ENCODE results near the gene GALNT3. TPM values are rescaled to one million over a fixed set of nuclear protein-coding genes. Genes with fewer than 3 reads are reported as not detected.
A peak's percentile ranks its signal among the peaks of the same experiment; 100 is the strongest.

GALNT3 gene
- polyA plus RNA-seq, 6 donors from 2014 or later = 2.7 to 7.0 (median 5.2) TPM

DNA sequence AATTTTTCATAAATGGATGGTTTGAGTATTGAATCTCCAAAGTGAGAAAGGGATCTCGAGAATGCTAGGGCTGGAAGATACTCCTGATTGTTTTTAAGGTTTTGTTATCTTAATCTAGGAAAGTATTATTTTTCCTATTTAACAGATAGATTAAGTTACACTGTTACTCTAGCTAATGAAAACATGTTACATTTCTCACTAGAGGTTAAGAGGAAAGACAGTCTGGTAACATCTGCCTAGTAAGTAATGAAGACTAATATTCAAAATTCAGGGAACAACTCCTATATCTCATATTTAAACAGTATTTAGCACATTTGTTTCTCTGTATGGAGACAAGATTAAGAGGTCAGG lies 2.0 kb downstream of the GALNT3 start:
- Mint-ChIP-seq H3K9me3 (no peaks in the 10 kb centered on the region), H3K36me3 (peaks cover 0 to 3% of the 10 kb centered on the region in 2 donors), H3K27ac (peak overlapping the region in 2 of 6 donors; percentile 24 to 98), H3K27me3 (no peaks in the 10 kb centered on the region), H3K4me1 (peaks cover 45 to 56% (median 51%) of the 10 kb centered on the region in 3 donors), H3K4me3 (peak overlapping the region in 7 of 8 donors; percentile 30 to 98 (median 83))
- ATAC-seq (ENCODE audit: low read depth in 2 of 2) = no peak
- no peak for DNase-seq

DNA sequence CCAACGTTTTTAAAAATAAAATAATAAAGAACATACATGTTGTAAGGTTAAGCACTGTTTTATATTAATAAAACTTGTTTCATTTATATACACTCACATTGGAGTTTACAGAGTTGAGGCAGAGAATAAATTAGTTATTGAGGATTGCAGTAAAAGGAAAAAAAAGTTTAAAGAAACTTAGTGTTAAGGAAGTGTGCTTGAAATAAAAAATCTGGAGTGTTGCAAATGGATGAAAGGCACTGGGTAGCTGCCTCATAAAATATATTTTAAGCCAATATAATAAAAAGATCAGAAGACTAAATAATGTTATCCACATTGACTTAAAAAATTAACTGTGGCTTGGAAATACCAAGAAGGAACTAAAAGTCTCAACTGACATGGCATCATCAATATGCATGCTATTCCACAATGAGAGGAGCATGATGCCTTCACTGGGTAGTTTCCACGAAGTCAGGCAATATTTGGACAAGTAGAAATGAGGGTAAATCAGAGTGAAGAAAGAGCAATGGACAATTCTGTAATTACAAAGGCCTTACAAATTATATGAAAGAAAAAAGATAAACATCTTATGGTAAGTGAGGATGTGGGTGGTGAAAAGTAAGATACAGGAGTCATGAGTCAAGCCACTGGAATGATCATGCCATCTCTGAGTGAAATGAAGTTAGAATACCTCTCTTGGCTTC lies 2.5 kb downstream of the GALNT3 start:
- Mint-ChIP-seq H3K27me3 (no peaks in the 10 kb centered on the region), H3K4me3 (peak overlapping the region in 5 of 8 donors; percentile 8 to 91 (median 22)), H3K9me3 (no peaks in the 10 kb centered on the region), H3K36me3 (peaks cover 0 to 3% of the 10 kb centered on the region in 2 donors), H3K4me1 (peaks cover 44 to 51% (median 49%) of the 10 kb centered on the region in 3 donors), H3K27ac (peak overlapping the region in 2 of 6 donors; percentile 38 to 98)
- no peak for ATAC-seq (ENCODE audit: low read depth in 2 of 2)
- DNase-seq = no peak

DNA sequence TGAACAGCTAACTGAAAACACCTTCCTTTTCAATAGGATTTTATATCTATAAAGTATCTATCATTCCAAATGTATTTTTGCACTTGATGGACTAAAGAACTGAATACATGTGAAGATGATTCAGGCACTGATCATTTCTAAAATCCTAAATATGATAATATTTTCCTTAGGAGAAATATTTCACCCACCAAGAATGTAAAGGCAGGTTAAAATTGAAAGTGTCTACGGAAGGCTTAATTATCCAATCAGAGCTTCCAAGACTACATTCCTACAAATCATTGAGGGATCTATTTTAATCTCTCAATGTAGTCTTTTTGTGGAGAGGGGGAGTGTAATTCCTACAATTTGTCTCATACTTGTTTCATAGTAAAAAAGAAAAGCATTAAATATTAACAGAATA lies 3.6 kb downstream of the GALNT3 start:
- DNase-seq (no peak), ATAC-seq (ENCODE audit: low read depth in 2 of 2) (no peak)
- Mint-ChIP-seq H3K9me3 (no peaks in the 10 kb centered on the region), H3K27ac (no peak overlapping the region), H3K27me3 (no peaks in the 10 kb centered on the region), H3K36me3 (peaks cover 0 to 7% of the 10 kb centered on the region in 2 donors), H3K4me1 (peaks cover 43 to 47% (median 43%) of the 10 kb centered on the region in 3 donors), H3K4me3 (peak overlapping the region in 1 of 8 donors; percentile 91)

DNA sequence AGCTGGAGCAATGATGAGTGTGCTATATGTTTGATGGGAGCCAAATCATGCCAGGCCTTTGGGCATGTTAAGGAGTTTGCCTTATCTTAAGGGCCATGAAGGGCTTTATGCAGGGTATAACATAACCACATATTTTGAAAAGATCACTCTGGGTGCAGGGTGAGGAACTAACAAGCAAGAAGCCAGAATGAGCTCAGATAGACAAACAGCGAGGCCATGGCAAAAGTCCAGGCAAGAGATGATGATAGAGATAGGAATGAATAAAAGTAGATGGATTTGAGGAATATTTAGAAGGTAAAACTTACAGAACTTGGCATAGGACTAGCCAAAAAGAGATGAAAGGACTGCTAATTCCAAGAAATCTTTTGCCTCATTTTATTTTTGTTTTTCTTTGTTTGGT lies 6.7 kb downstream of the GALNT3 start:
- no peaks in the 10 kb centered on the region for H3K9me3 Mint-ChIP-seq
- peak overlapping the region in 2 of 6 donors; percentile 34 to 57 for H3K27ac Mint-ChIP-seq
- DNase-seq (no peak), ATAC-seq (ENCODE audit: low read depth in 2 of 2) (no peak)
- H3K36me3 Mint-ChIP-seq = peaks cover 12 to 20% of the 10 kb centered on the region in 2 donors
- H3K4me3 Mint-ChIP-seq = peak overlapping the region in 1 of 8 donors; percentile 37
- H3K4me1 Mint-ChIP-seq = peaks cover 25 to 34% (median 28%) of the 10 kb centered on the region in 3 donors
- no peaks in the 10 kb centered on the region for H3K27me3 Mint-ChIP-seq

DNA sequence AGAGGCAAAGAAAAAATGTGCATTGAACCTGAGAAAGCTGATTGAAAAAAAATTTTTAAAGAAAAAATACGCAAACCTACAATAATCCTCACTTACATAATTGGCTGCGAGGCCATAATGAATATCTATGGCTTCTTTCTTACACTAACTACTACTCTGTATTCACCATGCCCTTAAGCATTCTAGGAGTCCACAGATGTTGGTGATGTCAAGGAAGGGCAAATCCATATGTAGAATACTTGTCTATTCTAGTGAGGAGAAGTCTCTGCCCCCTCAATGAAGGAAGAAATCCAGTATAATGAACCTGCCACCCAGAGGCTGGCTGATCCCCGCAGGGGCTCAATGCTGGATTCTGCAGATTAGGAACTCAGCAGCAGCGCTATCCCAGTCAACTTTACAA lies 14.3 kb downstream of the GALNT3 start:
- no peak for ATAC-seq (ENCODE audit: low read depth in 2 of 2)
- Mint-ChIP-seq H3K4me1 (peaks cover 17 to 26% (median 19%) of the 10 kb centered on the region in 3 donors), H3K36me3 (peaks cover 31 to 43% of the 10 kb centered on the region in 2 donors)

DNA sequence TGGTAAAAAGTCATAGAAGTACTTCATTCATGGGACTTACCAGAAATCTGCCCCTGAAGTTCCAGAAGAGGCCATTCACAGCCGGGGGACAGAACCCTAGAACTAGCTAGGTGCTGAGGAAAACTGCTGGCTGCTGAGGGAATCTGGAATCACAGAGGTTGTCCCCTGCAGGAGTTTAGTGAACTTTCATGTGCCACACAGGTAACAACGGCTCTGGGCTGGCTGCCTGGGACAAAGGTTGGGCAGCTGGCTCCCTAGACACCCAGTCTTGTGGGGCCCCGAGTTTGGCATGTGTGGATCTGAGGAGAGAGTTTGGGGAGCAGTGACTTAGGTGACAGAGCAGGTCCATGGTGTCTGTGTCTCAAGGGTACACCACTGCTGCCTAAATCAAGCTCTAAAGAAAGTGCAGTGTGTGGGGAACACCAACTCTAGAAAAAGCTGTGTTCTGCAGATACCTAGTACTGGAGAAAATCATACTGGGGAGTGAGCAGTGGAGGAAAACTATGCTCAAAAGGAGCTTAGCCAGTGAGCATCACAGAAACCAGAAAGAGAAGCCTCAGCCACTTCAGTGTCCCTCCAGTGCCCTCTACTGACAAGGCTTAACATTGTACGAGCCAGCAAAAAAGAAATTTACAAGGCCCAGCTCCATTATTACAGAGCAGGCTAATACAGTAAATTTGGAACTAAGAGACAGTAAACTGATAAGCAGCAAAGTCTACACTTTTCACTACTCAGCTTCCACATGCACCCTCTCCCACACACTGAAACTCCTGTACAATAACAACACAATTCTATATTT lies 15.2 kb downstream of the GALNT3 start:
- H3K4me1 Mint-ChIP-seq = peaks cover 19 to 32% (median 23%) of the 10 kb centered on the region in 3 donors
- peaks cover 3 to 17% (median 6%) of the 10 kb centered on the region in 7 donors for H3K9me3 Mint-ChIP-seq
- ATAC-seq (ENCODE audit: low read depth in 2 of 2) (no peak), DNase-seq (no peak)
- H3K27ac Mint-ChIP-seq = peak overlapping the region in 5 of 6 donors; percentile 3 to 82 (median 24)
- H3K4me3 Mint-ChIP-seq = peak overlapping the region in 1 of 8 donors; percentile 6
- peaks cover 30 to 43% of the 10 kb centered on the region in 2 donors for H3K36me3 Mint-ChIP-seq
- no peaks in the 10 kb centered on the region for H3K27me3 Mint-ChIP-seq

More for the DNA sequence above, 14.3 kb downstream of the GALNT3 start:
- DNase-seq = no peak
- peaks cover 3 to 14% (median 6%) of the 10 kb centered on the region in 7 donors for H3K9me3 Mint-ChIP-seq
- H3K27ac Mint-ChIP-seq = no peak overlapping the region
- H3K27me3 Mint-ChIP-seq = no peaks in the 10 kb centered on the region
- no peak overlapping the region for H3K4me3 Mint-ChIP-seq

DNA sequence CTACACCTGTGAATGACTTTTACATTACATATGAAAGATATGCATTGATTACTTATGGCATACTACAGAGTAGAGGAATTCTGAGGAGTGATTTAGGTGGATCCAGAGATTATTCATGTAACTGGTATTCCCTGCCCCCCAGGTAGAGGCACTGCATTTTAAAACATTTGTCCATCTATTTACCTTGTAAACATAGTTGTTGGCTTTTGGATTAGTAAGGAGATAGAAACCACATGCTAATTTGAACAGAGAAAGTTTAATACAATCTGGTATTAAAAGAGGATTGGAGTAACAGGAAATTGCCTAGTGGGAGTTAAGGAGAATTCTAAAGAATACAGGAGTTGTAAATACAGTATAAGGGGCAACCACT lies 15.9 kb downstream of the GALNT3 start:
- H3K9me3 Mint-ChIP-seq = peaks cover 3 to 24% (median 11%) of the 10 kb centered on the region in 7 donors
- H3K4me1 Mint-ChIP-seq = peaks cover 25 to 38% (median 30%) of the 10 kb centered on the region in 3 donors
- no peaks in the 10 kb centered on the region for H3K27me3 Mint-ChIP-seq

DNA sequence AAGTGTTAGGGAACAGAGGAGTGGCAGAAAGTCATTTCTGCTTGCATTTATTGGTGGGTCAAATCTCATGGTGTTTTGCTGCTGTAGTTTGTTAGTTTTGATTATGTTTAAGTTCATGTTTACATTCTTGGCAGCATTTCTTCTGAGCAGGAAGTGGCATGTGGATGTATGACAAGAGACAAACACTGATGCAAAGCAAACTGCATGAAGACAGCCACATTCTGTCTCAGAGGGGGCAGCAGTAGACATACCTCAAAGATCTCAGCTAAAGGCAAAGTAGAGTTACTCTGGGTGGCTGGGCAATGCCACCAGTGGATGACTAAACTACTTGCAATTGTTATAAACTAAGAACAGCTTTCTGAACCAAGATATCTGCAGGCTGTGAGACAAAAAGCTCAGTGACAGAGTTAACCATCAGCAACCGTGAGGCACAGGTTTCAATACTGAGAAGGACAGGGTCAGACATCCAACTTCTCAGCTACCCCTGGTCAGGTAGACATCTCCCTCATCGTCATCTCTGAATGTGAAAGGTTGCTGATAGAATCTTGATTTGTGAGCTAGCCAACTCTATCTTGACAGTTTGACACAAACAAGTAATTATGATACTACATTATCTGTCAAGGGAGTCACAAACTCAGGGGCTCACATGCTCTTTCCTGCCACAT lies 16.4 kb downstream of the GALNT3 start:
- DNase-seq = no peak
- Mint-ChIP-seq H3K36me3 (peaks cover 37 to 55% of the 10 kb centered on the region in 2 donors), H3K4me1 (peaks cover 26 to 42% (median 35%) of the 10 kb centered on the region in 3 donors), H3K9me3 (peaks cover 7 to 29% (median 14%) of the 10 kb centered on the region in 7 donors), H3K27ac (peak overlapping the region in 4 of 6 donors; percentile 10 to 79 (median 76)), H3K4me3 (no peak overlapping the region), H3K27me3 (no peaks in the 10 kb centered on the region)
- ATAC-seq (ENCODE audit: low read depth in 2 of 2) = peak; percentile 35 to 56

More for the DNA sequence above, 15.9 kb downstream of the GALNT3 start:
- ATAC-seq (ENCODE audit: low read depth in 2 of 2) (no peak), DNase-seq (no peak)
- Mint-ChIP-seq H3K27ac (peak overlapping the region in 4 of 6 donors; percentile 6 to 78 (median 19)), H3K36me3 (peaks cover 32 to 50% of the 10 kb centered on the region in 2 donors), H3K4me3 (peak overlapping the region in 1 of 8 donors; percentile 0)

DNA sequence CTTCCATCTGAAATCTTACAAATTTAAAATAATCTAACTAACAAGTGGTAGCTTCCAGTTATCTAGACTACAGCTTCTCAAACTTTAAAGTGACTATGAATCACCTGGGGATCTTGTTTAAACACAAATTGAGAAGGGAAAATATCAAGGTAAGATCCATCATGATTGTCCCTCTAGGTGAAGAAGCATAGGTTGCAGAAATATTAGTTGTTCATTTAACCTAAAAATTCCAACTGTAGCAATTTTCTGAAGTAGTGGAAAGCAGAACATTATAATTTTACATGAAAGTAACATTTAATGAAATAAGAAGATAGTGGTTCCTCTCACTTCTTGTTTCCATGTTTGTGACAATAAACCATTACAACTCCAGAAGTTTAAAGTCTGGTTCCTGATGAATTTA lies 17.3 kb downstream of the GALNT3 start:
- H3K4me3 Mint-ChIP-seq = no peak overlapping the region
- H3K36me3 Mint-ChIP-seq = peaks cover 43 to 52% of the 10 kb centered on the region in 2 donors
- ATAC-seq (ENCODE audit: low read depth in 2 of 2) = no peak
- peak overlapping the region in 2 of 6 donors; percentile 10 to 48 for H3K27ac Mint-ChIP-seq
- no peaks in the 10 kb centered on the region for H3K27me3 Mint-ChIP-seq
- peaks cover 26 to 43% (median 37%) of the 10 kb centered on the region in 3 donors for H3K4me1 Mint-ChIP-seq
- no peak for DNase-seq
- peaks cover 7 to 34% (median 16%) of the 10 kb centered on the region in 7 donors for H3K9me3 Mint-ChIP-seq

DNA sequence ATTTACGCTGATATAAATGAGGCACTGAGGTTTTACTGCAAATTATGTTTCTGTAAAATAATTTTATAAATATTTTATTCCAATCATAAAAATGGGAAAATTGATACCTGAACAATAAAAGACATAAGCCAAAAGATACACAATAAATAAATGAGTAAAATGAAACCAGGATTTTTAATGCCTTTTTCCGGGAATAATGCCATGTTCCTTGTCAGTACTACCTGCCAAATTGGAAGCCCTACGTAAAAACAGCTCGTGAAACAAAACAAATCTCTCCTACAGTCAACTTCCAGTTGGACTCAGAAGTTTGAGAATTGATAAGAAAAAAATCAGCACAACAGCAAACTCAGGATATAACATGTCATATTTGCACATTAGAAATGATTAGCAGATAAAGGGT lies 18.0 kb downstream of the GALNT3 start:
- no peaks in the 10 kb centered on the region for H3K27me3 Mint-ChIP-seq
- DNase-seq (no peak), ATAC-seq (ENCODE audit: low read depth in 2 of 2) (no peak)
- peaks cover 7 to 34% (median 16%) of the 10 kb centered on the region in 7 donors for H3K9me3 Mint-ChIP-seq
- peaks cover 26 to 41% (median 37%) of the 10 kb centered on the region in 3 donors for H3K4me1 Mint-ChIP-seq
- no peak overlapping the region for H3K4me3 Mint-ChIP-seq
- peak overlapping the region in 2 of 6 donors; percentile 4 to 23 for H3K27ac Mint-ChIP-seq
- H3K36me3 Mint-ChIP-seq = peaks cover 43 to 49% of the 10 kb centered on the region in 2 donors

DNA sequence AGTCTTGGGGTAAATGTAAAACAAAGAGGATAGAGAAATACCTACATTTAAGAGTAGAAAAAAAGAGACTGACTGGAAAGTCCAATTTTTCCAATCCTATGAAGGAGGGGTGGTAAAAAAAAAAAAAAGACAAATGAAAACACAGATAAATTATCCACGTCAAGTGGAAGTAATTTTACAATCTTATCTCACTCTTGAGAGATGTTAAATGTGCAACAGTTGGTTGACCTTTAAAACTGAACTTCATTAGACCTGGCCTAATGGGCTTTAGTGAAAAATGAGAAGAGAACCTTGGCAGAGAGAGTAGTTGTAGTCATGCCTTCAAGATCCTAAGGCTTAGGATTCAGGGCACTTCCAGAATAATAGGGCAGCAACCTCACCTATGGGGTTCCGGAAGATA lies 20.4 kb downstream of the GALNT3 start:
- no peaks in the 10 kb centered on the region for H3K27me3 Mint-ChIP-seq
- DNase-seq (no peak), ATAC-seq (ENCODE audit: low read depth in 2 of 2) (no peak)
- H3K27ac Mint-ChIP-seq = peak overlapping the region in 2 of 6 donors; percentile 16 to 29
- H3K36me3 Mint-ChIP-seq = peaks cover 25 to 30% of the 10 kb centered on the region in 2 donors
- no peak overlapping the region for H3K4me3 Mint-ChIP-seq
- peaks cover 3 to 21% (median 8%) of the 10 kb centered on the region in 7 donors for H3K9me3 Mint-ChIP-seq
- H3K4me1 Mint-ChIP-seq = peaks cover 22 to 37% (median 36%) of the 10 kb centered on the region in 3 donors

DNA sequence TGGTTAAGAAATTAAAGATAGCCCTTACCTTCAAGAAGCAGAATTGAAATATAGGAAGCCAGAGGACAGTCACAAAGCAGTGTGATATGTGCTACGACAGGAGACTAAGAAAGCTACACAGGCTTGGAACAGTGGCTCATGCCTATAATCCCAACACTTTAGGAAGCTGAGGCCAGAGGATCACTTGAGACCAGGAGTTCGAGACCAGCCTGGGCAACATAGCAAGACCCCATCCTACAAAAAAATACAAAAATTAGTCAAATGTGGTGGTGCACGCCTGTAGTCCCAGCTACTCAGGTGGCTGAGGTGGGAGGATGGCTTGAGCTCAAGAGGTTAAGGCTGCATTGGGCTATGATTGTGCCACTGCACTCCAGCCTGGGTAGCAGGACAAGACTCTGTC lies 21.9 kb downstream of the GALNT3 start:
- Mint-ChIP-seq H3K27ac (peak overlapping the region in 2 of 6 donors; percentile 22 to 61), H3K9me3 (peaks cover 3 to 21% (median 8%) of the 10 kb centered on the region in 7 donors), H3K4me1 (peaks cover 13 to 23% (median 22%) of the 10 kb centered on the region in 3 donors), H3K27me3 (no peaks in the 10 kb centered on the region), H3K36me3 (peaks cover 25 to 26% of the 10 kb centered on the region in 2 donors), H3K4me3 (no peak overlapping the region)
- ATAC-seq (ENCODE audit: low read depth in 2 of 2) (no peak), DNase-seq (no peak)

Data from naive B cell (primary cell).